GM18517 (cell line): Measurements from ENCODE around the gene PCDHGC5.
A peak's percentile ranks its signal among the peaks of the same experiment; 100 is the strongest.

ENCODE experiments used
- ATAC-seq: cut with Tn5 transposase; IDR thresholded peaks from one replicate; pipeline ENCODE4 v1.9.1; 2021; ENCODE audit warnings: mild to moderate bottlenecking, moderate library complexity; ENCODE audit not compliant: unreplicated experiment

PCDHGC5 gene

DNA sequence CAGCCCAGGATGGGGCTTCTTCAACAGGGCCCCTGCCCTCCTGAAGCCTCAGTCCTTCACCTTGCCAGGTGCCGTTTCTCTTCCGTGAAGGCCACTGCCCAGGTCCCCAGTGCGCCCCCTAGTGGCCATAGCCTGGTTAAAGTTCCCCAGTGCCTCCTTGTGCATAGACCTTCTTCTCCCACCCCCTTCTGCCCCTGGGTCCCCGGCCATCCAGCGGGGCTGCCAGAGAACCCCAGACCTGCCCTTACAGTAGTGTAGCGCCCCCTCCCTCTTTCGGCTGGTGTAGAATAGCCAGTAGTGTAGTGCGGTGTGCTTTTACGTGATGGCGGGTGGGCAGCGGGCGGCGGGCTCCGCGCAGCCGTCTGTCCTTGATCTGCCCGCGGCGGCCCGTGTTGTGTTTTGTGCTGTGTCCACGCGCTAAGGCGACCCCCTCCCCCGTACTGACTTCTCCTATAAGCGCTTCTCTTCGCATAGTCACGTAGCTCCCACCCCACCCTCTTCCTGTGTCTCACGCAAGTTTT is 23.6 kb downstream of the PCDHGC5 start:
- ATAC-seq, result no peak

DNA sequence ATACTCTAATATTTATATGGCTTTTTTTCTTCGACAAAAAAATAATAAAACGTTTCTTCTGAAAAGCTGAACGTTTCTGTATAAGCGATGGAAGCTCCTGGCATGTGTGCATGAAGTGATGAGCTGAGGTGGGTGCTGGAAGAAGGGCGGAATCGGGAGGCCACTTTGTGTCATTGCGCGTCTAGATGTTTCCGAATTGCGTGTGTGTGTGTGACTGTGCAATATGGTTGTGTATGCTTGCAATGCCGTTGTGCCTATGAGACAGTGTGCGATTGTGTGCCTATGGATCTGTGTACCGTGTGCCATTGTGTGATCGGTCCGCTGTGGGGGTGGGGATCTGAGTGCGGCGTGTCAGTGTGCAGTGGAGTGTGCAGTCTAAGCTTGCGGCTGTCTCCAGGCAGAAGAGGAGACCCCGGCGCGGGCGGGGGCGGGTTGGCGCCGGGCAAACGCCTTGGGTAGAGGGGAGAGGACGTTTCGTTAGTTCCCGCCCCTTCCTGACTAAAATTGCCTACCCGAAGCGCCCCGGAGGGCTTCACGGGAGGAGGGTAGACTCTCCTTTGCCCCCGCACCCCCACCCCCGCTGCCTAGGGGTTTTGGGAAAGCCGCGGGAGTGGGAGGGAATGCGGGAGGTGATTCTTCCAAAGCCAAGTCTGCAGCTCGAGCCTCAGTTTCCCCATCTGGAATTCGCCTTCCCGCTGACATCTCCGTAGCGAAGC is 24.2 kb downstream of the PCDHGC5 start:
- ATAC-seq, result no peak

DNA sequence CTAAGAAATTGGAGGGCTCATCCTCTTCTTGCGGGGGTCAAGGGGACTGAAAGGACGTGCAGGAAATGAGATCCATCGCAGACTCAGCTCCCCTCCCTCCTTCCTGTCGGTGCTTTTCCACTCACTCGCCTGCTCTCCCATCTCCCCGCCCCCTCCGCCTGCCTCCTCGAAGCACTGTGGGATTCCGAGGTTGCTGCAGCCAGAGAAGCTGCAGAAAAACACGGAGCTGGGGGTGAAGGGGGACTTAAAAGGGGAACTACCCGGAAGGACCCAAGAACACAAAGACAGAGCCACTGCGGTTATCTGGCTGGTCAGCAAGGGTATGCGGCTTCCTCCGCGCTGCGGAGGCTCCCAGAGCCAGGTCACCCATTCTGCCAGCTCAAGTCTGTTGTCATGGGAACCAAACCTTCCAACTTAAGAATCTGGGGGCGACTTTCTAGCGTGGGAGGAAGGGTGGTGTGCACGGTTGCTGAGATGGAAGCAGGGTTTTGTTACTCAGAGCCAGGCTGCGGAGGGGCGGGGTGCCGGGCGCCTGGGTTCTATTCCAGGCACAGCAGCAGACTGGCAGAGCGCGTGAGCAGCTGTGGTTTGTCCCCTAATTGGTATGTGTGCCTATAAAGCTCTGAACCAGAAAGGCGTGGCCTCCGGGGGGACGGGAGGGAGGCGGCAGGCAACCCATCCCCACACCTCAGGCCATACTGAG is 24.9 kb downstream of the PCDHGC5 start:
- ATAC-seq, result peak; percentile 37

DNA sequence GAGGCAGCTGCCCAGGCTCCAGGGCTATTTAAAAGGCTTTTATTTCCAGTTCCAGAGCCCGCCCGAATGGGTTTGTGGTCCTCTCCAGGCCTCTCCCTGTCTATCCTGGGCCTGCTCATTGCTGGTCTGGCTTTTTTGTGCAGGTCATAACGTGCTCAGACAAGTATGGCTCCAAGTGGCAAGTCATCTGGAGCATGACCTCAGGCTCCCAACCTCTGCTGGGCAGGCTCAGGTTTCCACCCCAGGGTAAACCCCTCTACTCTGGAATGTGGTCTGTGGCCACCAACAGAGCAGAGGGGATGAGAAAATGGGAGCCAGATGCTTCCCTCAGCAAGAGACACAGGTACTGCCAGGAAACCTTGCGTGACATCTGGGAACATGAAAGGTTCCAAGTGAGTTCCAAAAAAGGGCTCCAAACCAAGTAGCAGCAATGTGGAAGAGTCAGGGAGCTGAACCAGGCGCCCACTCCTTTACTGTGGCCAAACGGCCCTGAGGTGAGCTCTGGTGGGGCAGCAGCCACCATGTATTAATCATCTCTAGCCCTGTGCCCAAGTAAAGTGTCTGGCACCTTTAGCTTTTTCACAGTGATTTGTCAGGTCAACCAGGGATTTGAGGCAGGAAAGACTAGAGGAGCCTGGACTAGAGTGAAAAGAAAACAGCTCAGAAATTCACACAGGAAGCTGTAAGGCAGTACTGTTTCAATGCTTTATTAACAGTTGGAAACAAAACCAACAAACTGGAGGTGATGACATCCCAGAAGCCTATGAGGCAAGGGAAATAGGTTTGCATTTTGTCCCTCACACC is 25.7 kb downstream of the PCDHGC5 start:
- ATAC-seq, result peak; percentile 11

DNA sequence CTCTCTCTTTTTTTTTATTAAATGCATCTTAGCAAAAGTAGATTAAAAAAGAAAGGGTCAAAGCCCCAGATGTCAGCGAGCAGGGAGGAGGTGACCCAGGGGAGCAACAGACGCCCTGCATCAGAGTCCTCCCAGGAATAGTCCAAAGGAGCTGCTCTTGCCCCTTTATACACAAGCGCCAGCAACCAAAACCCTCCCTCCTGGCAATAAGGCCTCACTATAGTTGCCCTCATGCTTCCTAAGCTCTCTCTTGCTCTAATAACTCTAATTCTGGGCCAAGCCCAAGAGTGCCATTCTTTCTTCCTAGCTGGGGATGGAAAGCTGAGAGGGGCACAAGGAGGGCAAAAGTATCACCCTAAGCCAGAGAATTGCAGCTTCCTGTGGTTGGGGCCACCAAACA is 26.3 kb downstream of the PCDHGC5 start:
- no peak for ATAC-seq

DNA sequence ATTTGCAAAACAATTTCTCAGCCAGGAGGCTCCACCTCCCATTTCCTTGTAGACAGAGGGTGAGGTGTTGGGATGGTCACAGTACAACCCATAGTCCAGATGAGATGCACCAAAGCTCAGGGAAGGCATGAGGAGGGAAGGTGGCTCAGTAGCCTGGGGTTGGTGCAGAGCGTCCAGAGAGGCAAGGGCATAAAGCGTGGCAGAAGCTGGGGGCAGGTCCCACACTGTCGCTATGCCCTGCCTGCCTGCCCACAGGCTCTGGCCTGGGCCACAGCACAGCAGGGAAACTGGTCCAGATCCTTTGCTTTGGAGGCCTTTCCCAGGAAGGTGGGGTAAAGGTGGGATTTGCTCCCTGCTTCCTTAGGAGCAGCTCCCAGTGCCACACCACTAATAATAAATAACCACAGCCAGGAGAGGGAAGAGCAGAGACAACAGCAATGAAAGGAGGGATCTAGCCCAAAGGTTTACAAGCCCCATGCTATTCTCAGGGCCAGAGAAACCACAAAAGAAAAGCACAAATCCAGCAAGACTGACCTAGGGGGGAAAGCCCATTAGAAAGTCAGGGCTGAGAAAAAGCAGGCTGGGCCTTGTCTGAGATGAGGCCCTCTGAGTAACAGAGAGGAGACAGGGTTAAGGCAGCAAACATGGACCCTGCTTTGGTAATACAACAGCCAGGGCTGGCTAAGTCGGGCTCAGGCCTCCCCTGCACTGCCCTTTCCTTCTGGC is 27.2 kb downstream of the PCDHGC5 start:
- no peak for ATAC-seq

DNA sequence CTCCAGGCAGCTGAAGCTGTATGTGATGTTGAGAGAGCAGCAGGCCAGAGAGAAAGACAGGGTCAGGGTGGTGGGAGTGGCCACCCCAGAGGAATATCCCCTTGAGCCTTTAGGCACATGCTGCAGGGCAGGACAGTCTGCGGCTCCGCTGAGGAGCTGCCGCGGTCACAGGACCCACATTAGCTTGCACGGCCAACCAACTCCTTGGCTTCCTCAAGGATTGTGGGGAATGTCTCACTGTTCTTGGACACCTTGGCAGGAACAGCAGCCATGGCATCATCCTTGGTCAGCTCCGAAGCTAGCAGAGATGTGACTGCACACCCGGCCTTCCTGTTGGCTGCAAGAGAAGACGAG is 27.8 kb downstream of the PCDHGC5 start:
- no peak for ATAC-seq

DNA sequence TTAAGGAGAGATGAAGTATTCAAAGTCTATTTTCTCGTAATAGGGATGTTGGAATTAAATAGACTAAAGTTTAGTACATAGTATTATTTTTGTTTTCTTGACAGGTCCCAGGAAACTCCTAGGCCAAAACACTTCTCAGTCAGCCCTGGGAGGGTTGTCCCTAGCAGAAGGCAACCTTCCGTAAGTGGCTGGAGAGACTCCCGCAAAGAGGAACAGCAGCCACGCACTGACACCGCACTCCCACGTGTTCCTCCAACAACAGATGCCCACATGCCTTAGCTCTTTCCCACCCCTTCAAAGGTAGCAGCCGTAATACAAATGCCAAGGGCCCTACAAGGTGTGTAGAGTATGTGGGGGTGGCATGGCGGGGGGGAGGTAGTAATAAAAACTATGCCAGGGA is 28.4 kb downstream of the PCDHGC5 start:
- ATAC-seq, result no peak

DNA sequence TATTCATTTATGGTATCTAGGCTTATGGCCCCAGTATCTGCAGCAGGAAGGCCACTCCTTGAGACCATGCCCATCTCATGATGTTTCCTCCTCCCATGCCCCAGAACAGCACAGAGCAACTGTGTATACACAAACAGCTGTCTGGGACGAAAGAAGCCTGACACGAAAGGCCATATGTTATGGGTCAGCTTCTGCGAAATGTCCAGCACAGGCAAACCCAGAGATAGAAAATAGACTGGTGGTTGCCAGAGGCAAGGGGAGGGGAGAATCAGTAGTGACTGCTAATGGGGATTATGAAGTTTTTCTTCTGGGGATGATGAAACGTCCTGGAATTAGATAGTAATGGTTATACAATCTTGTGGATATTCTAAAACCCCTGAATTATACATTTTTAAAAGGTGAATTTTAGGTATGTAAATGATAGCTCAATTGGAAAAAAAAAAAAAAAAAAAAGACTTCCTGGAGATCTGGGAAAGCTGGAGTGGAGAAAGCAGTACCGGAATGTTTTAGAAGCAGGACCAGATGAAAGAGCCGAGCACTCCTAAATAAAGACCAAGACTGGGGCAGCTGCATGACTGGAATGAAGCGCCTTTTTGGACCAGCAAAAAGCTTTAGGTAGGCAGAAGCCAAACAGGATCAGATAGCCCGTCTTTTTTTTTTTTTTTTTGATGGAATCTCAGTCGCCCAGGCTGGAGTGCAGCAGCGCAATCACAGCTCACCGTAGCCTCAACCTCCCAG is 29.2 kb downstream of the PCDHGC5 start:
- no peak for ATAC-seq

DNA sequence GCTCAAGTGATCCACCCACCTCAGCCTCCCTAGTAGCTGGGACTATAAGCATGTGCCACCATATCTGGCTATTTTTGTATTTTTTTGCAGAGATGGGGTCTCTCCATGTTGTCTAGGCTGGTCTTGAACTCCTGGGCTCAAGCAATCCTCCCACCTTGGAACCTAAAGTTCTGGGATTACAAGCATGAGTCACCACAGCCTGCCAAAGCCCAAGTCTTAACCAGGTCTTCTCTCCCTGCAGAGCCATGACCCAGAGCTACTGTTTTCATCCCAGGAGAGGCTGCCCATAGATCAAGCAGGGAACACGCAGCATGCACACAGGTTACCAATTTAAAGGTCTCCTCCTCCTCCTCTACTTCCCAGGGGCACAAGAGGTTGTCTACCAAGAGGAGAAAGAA is 29.7 kb downstream of the PCDHGC5 start:
- ATAC-seq, result no peak

DNA sequence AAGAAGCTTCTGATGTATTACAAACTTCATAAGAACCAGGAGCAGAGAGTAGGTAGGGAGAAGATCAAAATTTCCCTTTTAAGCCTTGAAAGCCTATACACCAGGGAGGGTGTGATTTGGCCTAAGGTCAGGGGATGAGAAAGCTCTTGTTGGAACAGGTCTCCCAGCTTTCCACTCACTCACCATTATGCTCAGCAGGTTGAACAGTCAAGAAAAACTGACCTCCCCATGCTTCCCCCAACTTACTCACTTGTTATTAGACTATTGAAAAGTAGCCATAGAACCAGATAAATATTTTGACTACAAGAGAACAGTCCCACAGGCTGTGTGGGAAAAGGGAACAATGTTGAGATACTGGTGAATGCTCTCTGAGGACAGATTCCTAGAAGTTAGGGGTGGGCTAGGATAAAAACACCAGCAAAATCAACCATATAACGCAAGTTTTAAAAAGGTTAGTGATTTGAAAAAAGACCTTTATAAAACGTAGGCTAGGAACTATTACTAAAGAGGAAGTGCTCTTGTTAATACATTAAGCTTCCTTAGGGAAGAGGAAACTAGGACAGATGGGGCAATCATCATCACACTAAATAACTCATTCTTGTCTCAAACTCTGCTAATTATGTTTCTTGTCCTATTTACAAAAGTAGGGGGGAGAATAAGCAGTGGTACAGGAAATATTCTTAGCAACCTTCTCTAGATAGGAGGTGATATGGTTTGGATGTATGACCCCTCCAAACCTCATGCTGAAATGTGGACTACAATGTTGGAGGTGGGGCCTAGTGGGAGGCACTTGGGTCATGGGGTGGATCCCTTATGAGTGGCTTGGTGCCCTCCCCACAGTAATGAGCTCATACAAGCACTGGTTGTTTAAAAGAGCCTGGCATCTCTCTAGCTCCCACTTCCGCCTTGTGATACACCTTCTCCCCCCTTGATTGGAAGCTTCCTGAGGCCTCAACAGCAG is 31.0 kb downstream of the PCDHGC5 start:
- ATAC-seq, result no peak

DNA sequence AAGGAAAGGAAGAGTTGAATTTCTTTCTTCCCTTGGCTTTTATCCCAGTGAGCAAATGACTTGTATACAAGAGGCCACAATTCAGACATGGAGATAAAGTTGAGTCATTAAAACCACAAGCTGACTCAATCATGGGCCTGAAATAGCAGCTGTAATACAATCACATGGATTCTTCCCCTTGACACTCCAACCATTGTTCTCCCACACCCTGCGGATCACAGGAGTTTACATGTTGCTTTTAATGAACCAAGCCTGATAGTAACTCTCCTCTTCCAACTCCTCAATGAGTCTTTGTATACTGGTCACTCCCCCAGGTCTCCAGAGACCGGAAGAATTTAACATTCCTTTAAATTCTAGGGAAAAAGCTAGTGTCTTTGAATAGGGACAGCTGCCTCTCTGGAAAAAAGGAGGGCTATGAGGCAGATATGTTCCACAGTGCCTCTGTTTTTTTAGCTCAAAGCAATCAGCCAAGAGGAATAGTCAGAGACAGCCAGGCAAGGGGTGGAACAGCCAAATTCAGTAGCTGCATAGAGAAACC is 32.4 kb downstream of the PCDHGC5 start:
- no peak for ATAC-seq

DNA sequence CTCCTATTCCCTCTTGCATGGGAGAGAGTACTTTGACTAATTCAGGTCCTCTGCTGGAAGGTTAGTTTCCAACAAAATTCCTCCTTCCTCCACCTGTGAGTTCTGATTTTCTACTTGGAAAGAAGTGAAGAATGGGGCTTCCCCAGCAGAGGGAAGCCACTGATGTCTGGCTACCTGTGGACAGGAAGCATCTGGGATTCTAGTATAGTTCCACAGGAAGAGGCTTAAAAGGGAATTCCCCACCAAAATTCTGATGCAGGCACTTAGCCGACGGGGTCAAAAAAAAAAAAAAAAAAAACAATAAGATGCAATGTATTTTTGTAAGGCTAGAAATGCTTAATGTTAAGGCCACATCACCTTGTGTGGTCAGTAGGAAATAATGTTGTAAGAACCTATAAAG is 33.4 kb downstream of the PCDHGC5 start:
- no peak for ATAC-seq

DNA sequence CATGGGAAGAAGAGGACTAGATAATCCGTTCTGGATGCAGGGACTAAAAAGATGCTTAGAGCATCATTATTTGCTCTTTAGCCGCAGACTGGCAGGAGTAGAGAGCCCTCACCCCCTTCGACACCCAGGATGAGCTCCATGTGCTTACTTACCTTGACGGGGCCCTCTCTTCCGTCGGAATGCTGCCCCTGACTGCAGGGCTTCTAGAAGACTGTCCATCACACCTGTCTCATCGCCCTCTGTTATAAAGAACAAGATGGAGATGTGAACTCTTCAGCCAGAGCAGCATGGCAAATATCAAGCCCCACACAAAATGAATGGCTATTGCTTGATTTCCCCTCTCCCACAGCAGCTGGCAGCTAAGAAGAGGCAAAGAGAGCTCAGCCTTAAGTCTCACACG is 35.1 kb downstream of the PCDHGC5 start:
- ATAC-seq, result no peak

DNA sequence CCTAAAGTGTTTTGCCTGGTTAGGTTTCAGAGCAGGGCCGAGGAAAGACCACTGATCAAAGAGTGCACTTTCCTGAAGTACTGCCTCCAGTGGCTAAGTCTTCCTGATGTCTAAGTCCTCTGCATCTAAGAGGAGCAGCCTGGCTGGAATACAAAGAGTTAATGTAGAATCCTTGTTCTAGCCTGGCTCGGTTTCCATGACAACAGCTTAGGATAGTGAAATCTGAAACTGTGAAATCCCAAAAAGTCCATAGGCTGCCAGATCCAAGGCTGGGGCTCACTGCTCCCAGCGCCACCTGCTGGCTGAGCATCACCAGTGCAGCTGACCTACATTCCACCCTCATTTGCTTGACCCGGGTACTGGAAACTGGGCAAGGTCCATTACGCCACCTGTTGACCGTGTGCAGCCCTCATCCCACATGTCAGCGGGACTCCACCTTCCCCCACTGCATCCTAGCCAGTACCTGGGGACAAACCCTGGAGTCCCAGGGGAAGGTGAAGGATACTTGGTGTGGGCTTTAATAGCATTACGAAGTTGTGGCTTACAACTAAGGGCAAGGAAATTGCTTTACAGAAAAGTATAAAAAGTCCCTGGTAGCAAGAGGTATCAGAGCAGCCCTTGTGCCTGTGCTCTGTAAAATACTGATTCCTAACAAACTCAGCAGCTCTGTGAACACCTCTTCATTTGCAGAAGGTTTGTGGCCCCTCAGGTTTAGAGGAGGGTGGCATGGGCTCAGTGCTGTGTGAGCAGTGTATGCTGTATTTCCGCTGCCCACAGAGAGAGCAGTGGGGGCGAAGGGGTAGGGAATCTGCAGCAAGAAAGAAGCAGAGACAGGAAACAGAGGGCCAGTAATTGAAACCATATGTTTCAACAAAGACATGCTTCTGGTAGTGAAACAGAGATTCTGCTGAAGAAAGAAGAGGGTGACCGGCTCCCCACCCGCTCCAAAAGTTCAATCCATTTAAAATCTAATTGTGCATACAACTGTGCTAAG is 36.0 kb downstream of the PCDHGC5 start:
- peak; percentile 68 for ATAC-seq

DNA sequence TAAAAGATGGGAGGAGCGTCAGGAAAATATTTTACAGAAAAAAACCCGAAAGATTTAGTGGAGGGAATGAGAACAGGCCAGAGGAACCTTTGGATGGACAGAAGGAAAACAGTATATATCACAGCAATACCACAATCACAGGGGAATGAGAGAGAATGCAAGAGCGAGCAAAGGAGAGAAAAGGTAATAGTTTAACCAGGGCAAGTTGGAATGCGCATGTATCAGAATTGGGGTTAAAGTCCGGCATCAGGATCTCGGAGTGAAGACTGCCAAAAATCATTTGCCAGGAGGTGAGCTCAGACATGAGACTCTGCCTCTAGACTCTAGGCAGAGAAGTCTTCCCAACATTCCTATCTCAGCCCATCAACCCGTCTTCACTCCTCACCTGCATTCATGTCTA is 36.8 kb downstream of the PCDHGC5 start:
- ATAC-seq, result no peak

DNA sequence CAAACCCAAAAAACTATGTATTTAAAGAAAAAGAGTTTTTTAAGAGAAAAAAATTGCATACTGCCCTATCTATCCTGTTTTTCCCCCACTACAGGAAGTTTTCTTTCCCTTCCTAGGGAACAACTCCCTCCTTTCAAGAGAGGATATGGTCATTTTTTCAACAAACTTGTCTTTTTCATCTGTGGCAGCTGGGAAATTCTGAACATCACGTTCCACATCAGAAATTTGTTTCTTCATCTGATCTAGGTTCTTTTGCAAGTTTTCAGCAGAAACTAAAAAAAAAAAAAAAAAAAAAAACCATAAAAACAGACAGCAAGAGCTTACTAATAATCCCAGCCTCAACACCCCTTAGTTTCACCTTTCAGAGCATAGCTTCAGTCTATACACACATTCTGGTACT is 38.5 kb downstream of the PCDHGC5 start:
- ATAC-seq, result no peak
